Stimulated activated CD8-positive, alpha-beta memory T cell treated with anti-CD3 and anti-CD28 coated beads, Interleukin-15, amount 100 ng/mL, for 24 hours (primary cell): ENCODE measurements around the gene NTNG1.

ENCODE experiments used
- DNase-seq: peaks from one replicate; pipeline ENCODE4 v3.0.0-alpha.2; 2020; ENCODE audit warnings: low read depth

The NTNG1 gene

DNA sequence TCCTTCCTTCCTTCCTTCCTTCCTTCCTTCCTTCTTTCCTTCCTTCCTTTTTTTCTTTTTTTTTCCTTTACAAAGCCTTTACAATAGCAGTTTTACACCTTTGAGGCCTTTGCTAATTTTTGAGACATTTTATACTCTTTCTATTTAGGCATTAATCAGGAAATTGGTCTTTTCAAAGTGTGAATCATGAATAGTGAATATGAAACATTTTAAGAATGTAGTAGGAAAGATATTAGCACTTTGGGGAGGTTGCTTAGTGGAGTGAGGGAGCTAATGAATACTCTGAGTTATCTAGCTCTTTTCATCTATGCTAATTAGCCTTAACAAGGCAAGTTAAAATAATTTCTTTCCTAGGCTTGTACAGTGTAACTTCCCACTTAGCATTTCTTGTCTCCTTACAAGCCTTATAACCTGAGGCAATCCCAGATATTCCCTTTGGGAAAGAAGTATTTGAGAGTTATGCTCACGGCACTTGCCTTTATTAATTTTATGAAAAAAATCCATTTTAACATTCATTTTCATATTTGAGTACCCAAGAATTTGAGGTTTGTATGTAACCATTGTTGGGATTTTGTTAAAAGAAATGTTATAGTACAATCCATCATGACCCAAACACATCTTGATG lies 122.6 kb downstream of the NTNG1 start:
- no peak for DNase-seq

- no peak for DNase-seq
Observed at GRCh38 chr1:107264007-107264406, 123.2 kb downstream of the NTNG1 start.

GRCh38 chr1:107264561-107264960 lies 123.7 kb downstream of the NTNG1 start:
- DNase-seq, result no peak

GRCh38 chr1:107267489-107267888 lies 126.7 kb downstream of the NTNG1 start:
- no peak for DNase-seq

DNA sequence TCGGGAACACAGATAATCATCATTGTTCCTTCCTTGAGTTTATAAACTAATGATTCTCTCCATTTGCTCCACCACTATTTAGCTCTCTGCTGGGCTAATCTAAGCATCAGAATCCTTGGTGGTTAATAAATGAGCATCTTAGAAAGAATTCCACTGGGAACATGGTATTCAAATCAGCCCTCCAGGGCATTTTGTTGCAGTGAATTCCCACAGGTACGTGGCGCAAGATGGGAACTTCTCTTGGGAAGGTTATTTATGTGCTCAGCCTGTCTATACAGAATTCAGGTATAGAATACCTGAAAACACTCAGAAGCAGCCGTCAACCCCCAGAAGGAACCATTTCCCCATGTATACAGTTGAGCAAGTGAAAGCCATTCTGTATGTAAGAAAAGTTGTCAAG lies 131.5 kb downstream of the NTNG1 start:
- DNase-seq, result no peak

- DNase-seq, result no peak
Observed at GRCh38 chr1:107273515-107273914, 132.7 kb downstream of the NTNG1 start.

DNA sequence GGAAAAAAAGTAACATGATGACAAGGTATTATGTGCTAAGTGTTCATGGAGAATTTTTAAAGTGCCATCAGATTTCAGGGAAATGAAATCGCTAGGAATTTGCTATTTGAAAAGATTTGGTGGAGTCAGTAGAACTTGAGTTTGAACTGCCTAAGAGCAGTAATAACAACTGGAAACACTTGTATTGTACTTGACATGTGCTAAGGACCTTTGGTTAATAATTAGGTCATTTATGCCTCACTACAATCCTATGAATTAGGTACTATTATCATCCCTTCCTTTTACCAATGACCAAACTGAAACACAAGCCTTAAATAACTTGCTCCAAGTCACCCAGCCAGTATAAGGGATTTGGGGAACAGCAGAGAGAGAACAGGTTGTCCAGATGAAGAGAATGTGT lies 133.4 kb downstream of the NTNG1 start:
- no peak for DNase-seq

- no peak for DNase-seq
Observed at GRCh38 chr1:107276247-107276646, 135.4 kb downstream of the NTNG1 start.

DNA sequence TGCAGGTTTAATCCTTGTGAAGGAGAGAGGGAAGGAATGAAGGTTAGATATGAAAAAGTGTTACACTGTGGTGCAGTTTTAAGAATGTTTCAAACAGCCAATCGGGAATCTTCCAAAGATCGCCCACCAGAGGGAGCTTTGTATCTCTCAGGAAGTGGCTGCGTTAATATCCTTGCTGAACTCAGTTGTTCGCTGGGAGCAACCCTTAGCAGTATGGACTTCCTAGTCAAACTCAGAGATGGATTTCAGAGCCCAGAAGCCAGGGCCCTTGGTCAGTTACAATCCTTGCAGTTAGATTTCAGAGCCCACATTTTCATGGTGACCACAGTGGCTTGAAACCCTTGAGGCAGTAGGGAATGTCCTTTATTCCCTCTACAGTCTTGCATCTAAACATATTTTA lies 136.2 kb downstream of the NTNG1 start:
- no peak for DNase-seq

GRCh38 chr1:107286125-107286524 lies 145.3 kb downstream of the NTNG1 start:
- DNase-seq, result no peak

DNA sequence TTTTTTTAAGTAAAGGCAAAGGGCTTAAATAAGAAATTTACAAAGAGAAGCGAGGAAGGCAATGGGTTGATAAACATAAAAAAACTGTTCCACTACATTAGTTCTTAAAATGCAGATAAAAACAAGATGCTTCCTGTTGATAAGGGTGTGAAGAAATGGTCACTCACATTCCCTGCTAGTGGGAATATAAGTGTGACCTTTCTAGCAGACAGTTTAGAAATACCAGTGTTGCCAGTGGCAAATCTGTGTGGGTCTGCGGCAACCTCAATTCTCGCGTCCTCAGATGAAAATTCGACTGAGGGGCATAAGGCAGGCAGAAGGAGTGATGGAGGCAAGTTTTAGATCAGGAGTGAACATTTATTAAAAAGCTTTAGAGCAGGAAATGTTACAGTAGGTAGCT lies 151.1 kb downstream of the NTNG1 start:
- no peak for DNase-seq

GRCh38 chr1:107293901-107294613 lies 153.2 kb downstream of the NTNG1 start:
- DNase-seq, result no peak

GRCh38 chr1:107294686-107295085 lies 153.8 kb downstream of the NTNG1 start:
- no peak for DNase-seq

GRCh38 chr1:107297681-107298080 lies 156.8 kb downstream of the NTNG1 start:
- DNase-seq, result no peak

- DNase-seq, result no peak
Observed at GRCh38 chr1:107298526-107298925, 157.7 kb downstream of the NTNG1 start.

- DNase-seq, result no peak
Observed at GRCh38 chr1:107299521-107299920, 158.7 kb downstream of the NTNG1 start.

DNA sequence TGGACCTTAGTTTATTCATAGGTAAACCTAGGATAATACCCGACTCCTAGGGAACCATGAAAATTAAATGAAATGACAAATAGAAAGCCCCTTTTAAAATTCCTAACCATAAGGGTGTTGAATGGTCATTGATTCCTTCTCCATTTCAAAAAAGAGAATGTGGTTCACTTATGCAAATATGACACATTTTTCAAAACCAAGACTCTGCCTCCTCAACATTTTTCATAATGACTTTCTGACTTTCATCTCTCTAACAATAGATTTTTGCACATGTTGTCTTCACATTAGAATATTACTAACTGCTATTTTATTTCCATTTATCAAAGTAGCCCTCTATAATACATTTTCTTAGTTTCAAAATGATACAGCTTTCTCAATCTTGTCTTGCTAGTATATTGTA lies 169.1 kb downstream of the NTNG1 start:
- DNase-seq, result no peak

DNA sequence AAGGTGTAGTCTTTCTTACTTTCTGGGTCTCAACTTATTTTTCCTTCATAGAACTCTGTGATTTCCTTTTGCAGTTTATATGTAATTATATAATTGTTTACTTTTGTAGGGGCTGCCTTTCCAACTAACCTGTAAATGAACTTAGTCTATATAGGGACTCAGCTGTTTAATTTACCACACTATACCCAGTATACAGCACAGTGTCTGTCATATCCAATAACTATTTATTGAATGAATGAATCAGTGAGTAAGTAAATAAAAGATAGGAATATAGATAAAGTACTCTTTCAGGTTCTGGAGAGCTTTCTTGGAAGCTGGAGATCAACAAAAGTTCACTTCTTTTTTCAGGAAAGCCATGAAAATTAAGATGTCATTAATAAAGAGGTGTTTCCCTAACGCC lies 174.8 kb downstream of the NTNG1 start:
- no peak for DNase-seq

GRCh38 chr1:107318932-107319331 lies 178.1 kb downstream of the NTNG1 start:
- DNase-seq, result no peak

DNA sequence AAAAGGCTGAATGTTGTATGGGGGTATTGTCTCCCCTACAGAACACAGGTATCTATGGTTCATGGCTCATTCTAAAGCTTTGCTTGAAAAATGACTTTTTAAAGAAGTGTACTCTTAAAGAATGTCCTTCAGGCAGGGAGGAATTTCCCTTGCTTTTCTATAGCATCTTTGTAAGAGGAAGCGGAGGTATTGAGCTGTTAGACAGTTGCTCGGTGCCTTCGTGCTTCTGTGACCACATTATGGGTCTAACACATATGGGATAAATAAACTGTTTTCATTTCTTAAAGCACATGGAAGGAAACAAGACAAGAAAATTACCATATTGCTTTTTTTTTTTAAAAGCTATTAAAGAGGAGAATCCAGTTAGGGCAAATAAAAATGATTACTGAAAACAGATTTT lies 182.9 kb downstream of the NTNG1 start:
- DNase-seq, result no peak

- no peak for DNase-seq
Observed at GRCh38 chr1:107326824-107327445, 186.1 kb downstream of the NTNG1 start.

GRCh38 chr1:107327446-107327845 lies 186.6 kb downstream of the NTNG1 start:
- DNase-seq, result no peak

GRCh38 chr1:107328087-107328486 lies 187.2 kb downstream of the NTNG1 start:
- DNase-seq, result no peak

- DNase-seq, result no peak
Observed at GRCh38 chr1:107339775-107340174, 198.9 kb downstream of the NTNG1 start.
